GM15510 (cell line): ENCODE data around the gene RMDN3.
A peak's percentile ranks its signal among the peaks of the same experiment; 100 is the strongest.

Experiments used
- POLR2A ChIP-seq: IDR thresholded peaks from 3 replicates; pipeline ENCODE4 v1.6.1; 2011; ENCODE audit warnings: borderline replicate concordance; ENCODE audit not compliant: insufficient read length; ENCODE audit errors: extremely low read depth

The RMDN3 gene

GRCh38 chr15:40776537-40777141, 21.6 kb upstream of the RMDN3 start:
- TF ChIP-seq POLR2A = no peak

- no peak for TF ChIP-seq POLR2A
These were observed 20.9 kb upstream of the RMDN3 start for GRCh38 chr15:40775740-40776536.

GRCh38 chr15:40775007-40775406, 20.0 kb upstream of the RMDN3 start:
- no peak for TF ChIP-seq POLR2A

DNA sequence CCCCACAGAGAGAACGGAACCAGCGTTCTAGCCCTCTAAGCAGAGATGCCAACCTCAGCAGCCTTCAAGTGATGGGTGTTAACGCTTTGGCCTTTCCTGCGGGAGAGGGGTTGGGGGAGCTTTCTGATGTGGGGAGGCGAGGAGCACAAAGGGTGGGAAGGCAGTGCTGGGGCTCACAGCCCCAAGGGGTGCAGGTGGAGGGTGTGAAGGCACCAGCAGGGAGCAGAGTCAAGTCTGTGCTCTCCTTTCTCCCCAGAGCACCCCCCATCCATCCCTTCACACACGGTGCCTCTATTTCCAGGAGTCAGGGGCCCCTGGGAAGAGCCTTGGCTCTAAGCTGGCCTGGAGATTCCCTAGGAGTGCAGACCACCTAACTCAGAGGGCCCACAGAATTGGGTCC, 18.8 kb upstream of the RMDN3 start:
- no peak for TF ChIP-seq POLR2A

DNA sequence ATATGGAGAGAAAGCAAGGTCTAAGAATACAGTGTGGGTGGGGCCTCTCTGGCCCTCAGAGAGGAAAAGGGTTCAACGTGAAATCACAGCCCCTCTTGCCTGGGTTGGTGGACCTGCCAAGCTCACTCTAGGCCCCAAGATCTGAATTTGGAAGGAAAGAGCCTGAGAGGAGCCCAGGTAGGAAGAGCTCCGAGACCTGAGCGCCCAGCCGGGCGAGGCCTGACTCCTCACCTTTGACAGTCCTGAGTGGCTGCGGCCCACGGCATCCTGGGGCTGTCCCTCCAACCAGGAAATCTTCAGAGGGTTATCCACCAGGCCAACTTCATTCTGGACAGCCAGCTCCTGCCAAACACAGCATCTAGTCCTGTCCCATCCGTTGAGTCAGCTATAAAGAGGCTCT, 18.4 kb upstream of the RMDN3 start:
- no peak for TF ChIP-seq POLR2A

DNA sequence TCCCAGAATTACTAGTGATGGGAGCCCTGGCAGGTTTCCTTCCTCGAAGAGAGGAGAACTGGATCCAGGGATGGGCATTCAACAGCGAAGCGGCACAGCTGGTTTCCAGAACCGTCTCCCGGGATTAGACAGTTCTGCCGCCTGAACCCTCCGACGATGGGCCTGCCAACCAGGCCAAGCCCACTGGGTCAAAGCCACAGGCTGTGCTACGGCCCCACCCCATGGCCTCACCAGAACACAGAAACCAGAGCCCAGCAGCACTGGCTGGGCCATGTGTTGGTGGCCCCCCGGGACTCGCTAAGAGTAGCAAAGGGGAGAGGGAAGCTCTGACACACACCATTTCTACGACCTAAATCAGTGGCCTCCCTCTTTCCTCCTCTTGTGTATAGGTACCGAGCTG, 17.0 kb upstream of the RMDN3 start:
- no peak for TF ChIP-seq POLR2A

- no peak for TF ChIP-seq POLR2A
These were observed 16.2 kb upstream of the RMDN3 start for GRCh38 chr15:40771242-40771641.

GRCh38 chr15:40770147-40770721, 15.2 kb upstream of the RMDN3 start:
- TF ChIP-seq POLR2A = no peak

GRCh38 chr15:40769274-40770146, 14.5 kb upstream of the RMDN3 start, which contains the start of gene C15orf62:
Gene C15orf62, plus strand, starts transcription at chr15:40769980. Its CDS starts 516 bp downstream, at chr15:40770496.
- peak; percentile 20 for TF ChIP-seq POLR2A

DNA sequence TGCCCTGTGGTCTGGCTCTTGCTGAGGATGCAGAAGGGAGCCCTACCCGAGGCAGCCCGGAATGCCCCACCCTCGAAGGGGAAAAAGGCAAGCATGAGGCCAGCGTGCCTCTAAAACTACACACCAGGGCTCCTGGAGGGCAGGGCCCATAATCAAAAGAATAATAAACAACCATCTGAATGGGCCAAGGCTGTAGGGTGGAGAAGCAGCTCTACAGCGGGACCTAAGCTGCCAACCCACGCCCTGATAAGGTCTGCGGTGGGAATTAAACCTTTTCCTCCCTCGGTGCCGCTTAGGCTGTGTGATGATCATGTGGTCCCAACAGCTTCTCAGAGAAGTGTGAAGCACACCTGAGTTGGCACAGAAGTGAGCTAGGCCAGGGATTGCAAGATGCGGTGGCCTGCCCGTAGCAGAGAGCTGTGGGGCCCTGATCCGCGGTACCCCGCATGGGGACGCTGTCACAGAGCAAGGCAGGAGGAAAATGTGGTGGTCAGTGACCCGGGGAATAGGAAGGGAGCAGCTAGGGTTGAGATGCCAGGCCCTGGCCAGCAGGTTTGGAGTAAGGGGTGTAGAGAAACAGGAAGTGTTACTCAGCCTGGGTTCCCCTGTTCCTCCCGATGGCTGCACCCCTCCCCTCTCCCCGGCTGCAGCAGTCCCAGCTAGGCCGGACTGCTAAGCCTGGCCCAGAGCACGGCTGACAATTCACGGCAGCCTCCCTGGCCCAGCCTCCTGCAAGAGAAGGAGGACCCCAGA, 13.6 kb upstream of the RMDN3 start:
- TF ChIP-seq POLR2A = no peak

DNA sequence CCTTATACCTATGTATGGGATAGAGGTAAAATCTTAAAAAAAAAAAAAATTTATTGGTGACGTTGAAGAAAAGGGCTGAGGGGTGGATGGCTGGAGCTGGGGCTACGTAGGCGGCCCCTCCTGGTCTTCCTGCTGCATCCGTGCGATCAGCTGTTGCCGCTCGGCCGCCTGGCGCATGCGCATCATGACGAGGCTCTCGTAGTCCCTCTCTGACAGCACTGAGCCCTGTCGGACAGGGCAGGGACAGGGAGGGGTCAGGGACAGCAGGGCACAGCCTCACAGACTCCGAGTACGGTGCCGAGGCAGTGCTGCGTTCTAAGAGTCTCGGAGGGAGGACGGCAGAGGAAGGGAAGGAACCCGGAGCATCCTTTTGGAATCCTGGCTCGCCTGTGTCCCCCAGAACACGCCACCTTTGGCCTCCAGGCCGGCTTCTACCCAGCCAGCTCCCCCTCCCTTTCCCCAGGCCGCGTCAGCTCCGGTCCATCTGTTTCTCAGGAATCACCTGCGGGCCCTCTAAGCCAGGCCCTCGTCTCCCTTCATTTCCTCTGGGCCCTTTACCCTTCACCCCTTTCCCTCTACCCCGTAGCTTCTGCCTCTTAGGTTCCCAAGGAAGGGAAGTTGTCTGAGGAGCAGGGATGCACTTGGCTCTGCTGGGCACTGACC, 12.9 kb upstream of the RMDN3 start:
- TF ChIP-seq POLR2A = no peak

DNA sequence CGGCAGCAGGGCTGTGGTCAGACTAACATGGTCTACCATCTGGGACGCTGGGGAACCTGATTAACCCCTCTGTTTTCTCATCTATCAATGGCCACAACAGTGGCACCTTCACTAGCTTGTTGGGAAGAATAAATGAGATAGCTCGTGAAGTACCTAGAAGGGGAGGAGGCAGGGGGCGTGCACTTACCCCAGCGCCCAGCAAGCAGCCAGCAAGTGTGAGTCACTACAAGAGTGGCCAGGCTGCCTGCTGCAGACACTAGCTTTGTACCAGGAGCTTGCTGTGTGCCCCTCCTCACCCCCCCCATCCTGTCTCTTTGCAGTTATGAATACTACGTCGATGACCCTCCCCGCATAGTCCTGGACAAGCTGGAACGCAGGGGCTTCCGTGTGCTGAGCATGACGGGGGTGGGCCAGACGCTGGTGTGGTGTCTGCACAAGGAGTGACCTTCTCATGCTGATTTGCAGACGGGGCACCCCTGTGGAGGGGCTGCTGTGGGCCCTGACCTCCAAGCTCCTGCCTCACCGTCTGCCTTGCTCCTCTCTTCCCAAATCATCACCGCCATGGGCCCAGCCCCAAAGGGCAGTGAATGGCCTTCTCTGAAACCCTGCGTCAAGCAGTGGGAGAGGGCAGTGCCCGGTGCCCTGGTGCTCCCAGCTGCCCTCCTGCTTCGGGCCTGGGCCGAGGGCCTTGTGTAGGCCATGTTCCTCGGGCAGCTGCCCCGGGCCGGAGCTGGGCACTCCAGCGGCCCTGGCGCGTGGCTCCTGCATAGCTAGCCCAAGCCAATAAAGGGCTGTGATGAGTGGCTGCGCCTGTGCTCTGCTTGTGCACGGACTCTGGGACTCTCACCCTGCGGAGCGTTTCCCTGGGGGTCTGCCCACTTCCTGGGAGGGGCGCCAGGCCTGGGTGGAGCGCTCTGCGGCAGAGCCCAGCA, 12.1 kb upstream of the RMDN3 start:
- TF ChIP-seq POLR2A = no peak

DNA sequence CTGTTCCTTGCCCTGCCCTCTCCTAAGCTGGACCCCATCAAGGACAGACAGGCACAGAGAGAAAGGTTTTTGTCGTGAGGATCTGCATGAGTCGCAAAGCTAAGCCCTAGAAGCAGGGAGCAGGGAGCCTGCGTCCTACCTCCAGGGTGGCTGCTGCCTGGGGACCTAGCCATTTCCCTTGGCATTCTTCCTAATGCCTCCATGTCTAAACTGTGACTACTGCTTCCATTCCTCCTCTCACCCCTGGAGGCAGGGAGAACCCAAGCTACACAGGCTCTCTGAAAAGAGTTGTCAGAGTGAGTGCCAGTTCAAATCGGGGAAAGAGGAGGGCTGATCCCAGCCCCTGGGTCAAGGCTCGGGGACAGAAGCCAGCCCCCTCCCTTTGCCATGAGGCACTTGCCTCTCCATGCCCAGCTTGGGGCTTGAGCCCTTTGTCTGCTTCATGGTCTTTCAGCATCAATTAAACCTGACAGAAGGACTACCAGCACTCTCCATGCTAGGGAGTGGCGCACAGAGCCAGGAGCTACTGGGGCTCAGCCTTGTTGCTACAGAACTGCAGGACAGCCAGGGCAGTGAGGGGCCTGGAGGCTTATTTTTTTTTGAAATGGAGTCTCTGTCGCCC, 11.3 kb upstream of the RMDN3 start:
- TF ChIP-seq POLR2A = no peak

- TF ChIP-seq POLR2A = no peak
These were observed 9.6 kb upstream of the RMDN3 start for GRCh38 chr15:40764629-40765103.
